K562 (cell line): ENCODE results near the gene ANO9. TPM values are rescaled to one million over a fixed set of nuclear protein-coding genes. Genes with fewer than 3 reads are reported as not detected.

Experiments used
- ATAC-seq: fragments of 200-7000 bp; cut with Tn5 transposase; 3 replicates; pipeline ENCODE4 v1.9.1; 2020; ENCODE audit warnings: moderate library complexity
- BruUV-seq: library from RNA; stranded (reverse); fragments of 400-500 nt; replicated peaks from 2 replicates; lab custom pipeline; 2021; lab: Mats Ljungman, UMichigan
- CTCF ChIA-PET: fragments of 300-600 bp; formaldehyde crosslinking; extraction: SDS; loops from one replicate; lab custom pipeline; 2021; ENCODE audit warnings: low intra/inter-chr PET ratio; lab: Yijun Ruan, JAX
- POLR2A ChIA-PET: fragments of 300-600, 350-650 bp; sonication (Branson Sonifier 250); formaldehyde crosslinking; extraction: SDS; loops from one replicate; lab custom pipeline; 2021; ENCODE audit warnings: antibody characterized with exemption, inconsistent platforms; lab: Yijun Ruan, JAX
- DNase-seq, 4 experiments: peaks; one replicate each; pipeline versions ENCODE4 v3.0.0 to v3.0.0-alpha.2; 2011 to 2018; ENCODE audit warnings: low spot score in 3 of 4, mixed read lengths in 3 of 4; ENCODE audit errors: extremely low read depth in 1 of 4
- FAIRE-seq: peaks from 2 replicates; lab custom pipeline; 2011; peaks lifted over from hg19 to GRCh38; lab: Jason Lieb, UNC
- H2AFZ ChIP-seq: 2 replicates; pipeline ENCODE4 v1.6.0; 2011; ENCODE audit warnings: low read depth, low read length, control low read depth, inconsistent platforms
- H3K27ac ChIP-seq: fragments of 200-600 bp; 3 replicates; pipeline ENCODE4 v1.8.0; 2011; ENCODE audit warnings: low read depth, mild to moderate bottlenecking, control low read depth, inconsistent platforms, low read length, moderate library complexity, mixed read lengths; ENCODE audit errors: extremely low read depth
- H3K27me3 ChIP-seq, 2 experiments: fragments of 300-600 bp in 1 of 2; 2 replicates in 1 of 2; 3 replicates in 1 of 2; pipeline versions ENCODE4 v1.6.0 to v1.8.0; 2011; ENCODE audit warnings: inconsistent platforms in 2 of 2, low read length in 2 of 2, mild to moderate bottlenecking in 1 of 2, mixed read lengths in 1 of 2, moderate library complexity in 1 of 2; ENCODE audit not compliant: control insufficient read depth in 2 of 2, insufficient read depth in 2 of 2
- H3K36me3 ChIP-seq: fragments of 300-600 bp; 3 replicates; pipeline ENCODE4 v1.8.0; 2011; ENCODE audit warnings: mild to moderate bottlenecking, low read length, inconsistent platforms; ENCODE audit not compliant: control insufficient read depth, insufficient read depth
- H3K4me1 ChIP-seq, 2 experiments: fragments of 200-600 bp in 1 of 2; replicated peaks in 1 of 2; 2 replicates in 1 of 2; 3 replicates in 1 of 2; pipeline versions ENCODE4 v1.5.1 to v1.8.0; 2011; ENCODE audit warnings: inconsistent platforms in 2 of 2, low read length in 2 of 2, mild to moderate bottlenecking in 1 of 2, mixed read lengths in 1 of 2, moderate library complexity in 1 of 2; ENCODE audit not compliant: control insufficient read depth in 2 of 2, insufficient read depth in 2 of 2
- H3K4me2 ChIP-seq: 2 replicates; pipeline ENCODE4 v1.6.1; 2011; ENCODE audit warnings: low read length, control low read depth, inconsistent platforms, mixed read lengths; ENCODE audit not compliant: insufficient read depth
- H3K4me3 ChIP-seq: fragments of 200-600 bp; sonication (generic), shearing (Covaris generic); 2 replicates; pipeline ENCODE4 v1.5.1; 2016; ENCODE audit warnings: control low read depth, inconsistent platforms
- H3K79me2 ChIP-seq: fragments of 200-600 bp; 3 replicates; pipeline ENCODE4 v1.8.0; 2011; ENCODE audit warnings: low read length, inconsistent platforms; ENCODE audit not compliant: control insufficient read depth, insufficient read depth
- H3K9ac ChIP-seq, 2 experiments: 2 replicates each; pipeline versions ENCODE4 v1.6.0 to v1.6.1; 2011; ENCODE audit warnings: low read depth in 2 of 2, low read length in 2 of 2, control low read depth in 1 of 2, inconsistent platforms in 1 of 2, mild to moderate bottlenecking in 1 of 2, mixed read lengths in 1 of 2; ENCODE audit not compliant: insufficient read depth in 1 of 2
- H3K9me1 ChIP-seq: one replicate; pipeline ENCODE4 v1.6.0; 2011; ENCODE audit warnings: inconsistent platforms, mild to moderate bottlenecking, low read length, moderate library complexity; ENCODE audit not compliant: control insufficient read depth, insufficient read depth
- H3K9me3 ChIP-seq: replicated peaks from 2 replicates; pipeline ENCODE4 v1.5.1; 2011; ENCODE audit warnings: low read depth, low read length, inconsistent platforms; ENCODE audit not compliant: control insufficient read depth, insufficient read depth
- H4K20me1 ChIP-seq: replicated peaks from 2 replicates; pipeline ENCODE4 v1.6.1; 2011; ENCODE audit warnings: low read length, inconsistent platforms, mixed read lengths; ENCODE audit not compliant: control insufficient read depth, insufficient read depth
- POLR2G ChIP-seq: fragments of 200-400 bp; formaldehyde crosslinking; IDR thresholded peaks from 2 replicates; pipeline ENCODE4 v1.6.1; 2017; ENCODE audit warnings: low read depth, mild to moderate bottlenecking, antibody characterized with exemption, low read length, moderate library complexity
- WGBS: fragments of 100-300 bp; shearing (Covaris generic); methylation state at CpG from one replicate; pipeline ENCODE4 v1.1.6; 2016; ENCODE audit warnings: low coverage, mixed read lengths; ENCODE audit not compliant: insufficient coverage; ENCODE audit errors: missing lambda C conversion rate; 5-methylcytosine and 5-hydroxymethylcytosine counted together
- in situ Hi-C: fragments of 300-500 bp; cut with MboI; formaldehyde crosslinking; loops from 4 replicates; pipeline ENCODE4 v1.15.0; 2018; ENCODE audit warnings: inconsistent platforms, mixed read lengths
- intact Hi-C: fragments of 100-400 bp; cut with micrococcal nuclease; formaldehyde crosslinking; loops from 2 replicates; pipeline ENCODE4 v1.14.2; 2022
- polyA plus RNA-seq, 8 experiments: library from polyadenylated mRNA; depleted of rRNA in 4 of 8; stranded (reverse) in 5 of 8; unstranded in 3 of 8; fragments of >200 nt; fragmentation: Nextera tagmentation in 2 of 8; fragmentation: Illumina TruSeq in 1 of 8; extraction: Ambion mirVana in 2 of 8; extraction: Trizol in 1 of 8; gene quantifications; 2 replicates each; pipeline versions ENCODE4 v1.2.1 to v1.2.3, GENCODE V29; 2011 to 2014; ENCODE audit warnings: inconsistent platforms in 1 of 8, missing spikeins in 1 of 8
- total RNA-seq, 7 experiments: library from RNA; depleted of rRNA in 6 of 7; stranded (reverse); fragments of >200 nt in 6 of 7; fragmentation: Illumina TruSeq in 2 of 7; extraction: Trizol in 2 of 7; gene quantifications; 2 replicates each; pipeline versions ENCODE4 v1.2.1 to v1.2.3, GENCODE V29; 2011 to 2021; ENCODE audit warnings: low replicate concordance in 1 of 7
- TF ChIP-seq, protein P1 (sequence below): fragments of 450-650 bp; IDR thresholded peaks from 2 replicates; pipeline ENCODE4 v1.6.1; 2016; ENCODE audit warnings: borderline replicate concordance

ANO9 gene
- total and polyA plus RNA-seq, 9 of the 15 experiments (the other 6 are each of a cell fraction or from before 2014, with no cell fraction given), result 0.20 to 14.5 (median 4.5) TPM

DNA sequence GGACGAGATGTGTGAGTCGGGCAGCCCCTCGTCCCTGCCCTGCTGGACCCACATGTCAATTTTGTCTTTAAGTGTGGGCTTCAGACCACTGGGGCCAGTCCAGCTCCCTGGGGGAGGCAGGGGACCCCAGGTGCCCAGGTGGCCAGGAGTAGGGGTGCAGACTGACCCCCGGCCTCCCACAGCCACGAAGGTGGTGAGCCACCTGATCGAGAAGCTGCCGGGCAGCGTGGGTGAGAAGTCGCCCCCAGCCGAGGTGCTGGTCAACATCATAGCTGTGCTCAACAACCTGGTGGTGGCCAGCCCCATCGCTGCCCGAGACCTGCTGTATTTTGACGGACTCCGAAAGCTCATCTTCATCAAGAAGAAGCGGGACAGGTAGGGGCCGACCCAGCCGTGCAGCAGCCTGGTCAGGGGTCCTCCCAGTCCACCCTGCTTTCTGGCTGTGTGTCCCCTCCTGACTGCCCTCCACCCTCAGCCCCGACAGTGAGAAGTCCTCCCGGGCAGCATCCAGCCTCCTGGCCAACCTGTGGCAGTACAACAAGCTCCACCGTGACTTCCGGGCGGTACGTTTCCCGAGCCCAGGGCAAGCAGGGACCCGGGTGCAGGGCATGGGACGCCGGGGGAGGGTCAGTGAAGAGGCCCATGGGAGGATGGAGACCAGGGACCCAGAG, 37.9 kb downstream of the ANO9 start:
- Histone ChIP-seq H3K9ac (no peak overlapping the region; a peak in 1 of 4 replicates), H3K4me2 (no peak overlapping the region), H2AFZ (no peak overlapping the region), H3K9me3 (peaks cover 2% of the 10 kb centered on the region; the same call in 1 of the 2 replicates), H3K36me3 (peaks cover 42% of the 10 kb centered on the region; the same call in 2 of the 3 replicates), H3K4me1 (peaks cover 6 to 46% of the 10 kb centered on the region in 2 experiments; a peak in 3 of 5 replicates), H4K20me1 (no peaks in the 10 kb centered on the region), H3K4me3 (no peak overlapping the region), H3K79me2 (peaks cover 11% of the 10 kb centered on the region; the same call in 2 of the 3 replicates), H3K27me3 (no peaks in the 10 kb centered on the region), H3K9me1 (no peaks in the 10 kb centered on the region), H3K27ac (no peak overlapping the region)
- in situ Hi-C loops, result no loop called here
- TF ChIP-seq POLR2G, result peak; percentile 37; the same call in 1 of the 2 replicates
- TF ChIP-seq, protein P1, sequence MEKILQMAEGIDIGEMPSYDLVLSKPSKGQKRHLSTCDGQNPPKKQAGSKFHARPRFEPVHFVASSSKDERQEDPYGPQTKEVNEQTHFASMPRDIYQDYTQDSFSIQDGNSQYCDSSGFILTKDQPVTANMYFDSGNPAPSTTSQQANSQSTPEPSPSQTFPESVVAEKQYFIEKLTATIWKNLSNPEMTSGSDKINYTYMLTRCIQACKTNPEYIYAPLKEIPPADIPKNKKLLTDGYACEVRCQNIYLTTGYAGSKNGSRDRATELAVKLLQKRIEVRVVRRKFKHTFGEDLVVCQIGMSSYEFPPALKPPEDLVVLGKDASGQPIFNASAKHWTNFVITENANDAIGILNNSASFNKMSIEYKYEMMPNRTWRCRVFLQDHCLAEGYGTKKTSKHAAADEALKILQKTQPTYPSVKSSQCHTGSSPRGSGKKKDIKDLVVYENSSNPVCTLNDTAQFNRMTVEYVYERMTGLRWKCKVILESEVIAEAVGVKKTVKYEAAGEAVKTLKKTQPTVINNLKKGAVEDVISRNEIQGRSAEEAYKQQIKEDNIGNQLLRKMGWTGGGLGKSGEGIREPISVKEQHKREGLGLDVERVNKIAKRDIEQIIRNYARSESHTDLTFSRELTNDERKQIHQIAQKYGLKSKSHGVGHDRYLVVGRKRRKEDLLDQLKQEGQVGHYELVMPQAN, result no peak
- no peak for ATAC-seq
- no TSS peak for BruUV-seq
- intact Hi-C loops, result no loop called here
- CTCF ChIA-PET, result no interaction called here
- WGBS, result 95% methylated on average over 26 of the region's 27 CpGs
- DNase-seq, result no peak
- no peak for FAIRE-seq
- POLR2A ChIA-PET, result interaction anchor here (1.2 kb wide), 1 partner anchor 11 kb away, joined by 4 read pairs; the partner anchor contains the start of gene SIGIRR
